Pericardium fibroblast (primary cell): ENCODE data around the gene DPY19L1. TPM values are rescaled to one million over a fixed set of nuclear protein-coding genes. Genes with fewer than 3 reads are reported as not detected.

ENCODE experiments used
- total RNA-seq: library from RNA; depleted of rRNA; stranded (reverse); fragments of >200 nt; gene quantifications from 2 replicates; pipeline ENCODE4 v1.2.3, GENCODE V29; 2015

The DPY19L1 gene
- total RNA-seq: 24.3 and 26.7 TPM in 2 replicates

DNA sequence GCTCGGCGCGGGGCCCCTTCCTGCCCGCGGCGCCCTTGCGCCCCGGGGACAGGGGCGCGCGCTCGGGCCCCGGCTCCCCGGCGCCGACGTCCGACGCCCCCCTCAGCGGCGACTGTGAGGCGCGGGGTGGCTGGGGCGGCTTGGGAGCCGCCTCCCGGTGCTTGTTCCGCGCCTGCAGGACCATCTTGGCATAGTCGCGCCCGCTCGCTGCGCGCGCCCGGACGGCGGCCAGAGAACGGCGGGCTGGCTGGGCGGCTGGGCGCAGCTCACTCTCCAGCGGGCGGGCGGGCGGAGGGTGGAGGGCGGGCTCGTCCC lies at the start of gene DPY19L1:
Gene DPY19L1 (minus strand): TSS at position 275 of the 315 bp plus-strand sequence. CDS start 91 bp downstream, at position 184.

Other genes starting within 250 kb of the DPY19L1 start
- gene TBX20, start 216.6 kb upstream of the DPY19L1 start, total RNA-seq: 1.4 and 39.8 TPM in 2 replicates